Liver (tissue), 9 donors: Measurements from ENCODE around the gene SCYGR1. TPM values are rescaled to one million over a fixed set of nuclear protein-coding genes. Genes with fewer than 3 reads are reported as not detected.

Experiments
- DNase-seq: peaks from one replicate; pipeline ENCODE4 v3.0.0-alpha.2; 2017; ENCODE audit warnings: low spot score
- H3K27ac ChIP-seq, 2 donors: one replicate each; pipeline ENCODE4 v1.7.0; 2013; ENCODE audit warnings: inconsistent platforms in 2 of 2, low read length in 2 of 2, control low read depth in 1 of 2, low read depth in 1 of 2, mild to moderate bottlenecking in 1 of 2
- H3K27me3 ChIP-seq, 4 donors: one replicate each; pipeline versions ENCODE4 v1.6.1 to v1.7.0; 2013; ENCODE audit warnings: low read length in 3 of 4, inconsistent platforms in 1 of 4, mild to moderate bottlenecking in 1 of 4, moderate library complexity in 1 of 4; ENCODE audit not compliant: control insufficient read depth in 4 of 4, insufficient read depth in 4 of 4
- H3K36me3 ChIP-seq, 4 donors: one replicate each; pipeline versions ENCODE4 v1.6.1 to v1.7.0; 2013; ENCODE audit warnings: low read length in 3 of 4, mild to moderate bottlenecking in 3 of 4, low read depth in 1 of 4, moderate library complexity in 1 of 4; ENCODE audit not compliant: control insufficient read depth in 4 of 4, insufficient read depth in 3 of 4
- H3K4me1 ChIP-seq, 4 donors: one replicate each; pipeline versions ENCODE4 v1.6.1 to v1.7.0; 2013; ENCODE audit warnings: low read length in 3 of 4, mild to moderate bottlenecking in 3 of 4, moderate library complexity in 1 of 4; ENCODE audit not compliant: control insufficient read depth in 4 of 4, insufficient read depth in 4 of 4
- H3K4me3 ChIP-seq, 3 donors: one replicate each; pipeline versions ENCODE4 v1.6.1 to v1.7.0; 2013; ENCODE audit warnings: low read length in 3 of 3, control low read depth in 1 of 3, low read depth in 1 of 3, mild to moderate bottlenecking in 1 of 3
- H3K9ac ChIP-seq, 2 donors: one replicate each; pipeline ENCODE4 v1.7.0; 2013; ENCODE audit warnings: low read length in 2 of 2, mild to moderate bottlenecking in 2 of 2, moderate library complexity in 2 of 2, control low read depth in 1 of 2, low read depth in 1 of 2
- H3K9me3 ChIP-seq, 4 donors: one replicate each; pipeline versions ENCODE4 v1.6.1 to v1.7.0; 2013; ENCODE audit warnings: low read length in 3 of 4; ENCODE audit not compliant: control insufficient read depth in 4 of 4
- ATF3 ChIP-seq: IDR thresholded peaks from 2 replicates; pipeline ENCODE4 v1.6.1; 2016; ENCODE audit warnings: antibody characterized with exemption
- CTCF ChIP-seq: fragments of 150-350 bp; IDR thresholded peaks from 2 replicates; pipeline ENCODE4 v1.5.1; 2017; ENCODE audit warnings: improper control_type of control experiment, low read depth, low read length; ENCODE audit not compliant: missing input control
- EGR1 ChIP-seq, 2 donors: IDR thresholded peaks; 2 replicates each; pipeline ENCODE4 v1.6.1; 2016 to 2018; ENCODE audit warnings: antibody characterized with exemption in 2 of 2, low read depth in 2 of 2
- FOXA1 ChIP-seq: IDR thresholded peaks from 2 replicates; pipeline ENCODE4 v1.6.1; 2016; ENCODE audit warnings: antibody characterized with exemption
- FOXA2 ChIP-seq: IDR thresholded peaks from 2 replicates; pipeline ENCODE4 v1.6.1; 2016; ENCODE audit warnings: antibody characterized with exemption
- GABPA ChIP-seq, 2 donors: IDR thresholded peaks in 1 of 2; conservative IDR thresholded peaks in 1 of 2; 2 replicates each; pipeline ENCODE4 v1.6.1; 2016; ENCODE audit warnings: antibody characterized with exemption in 2 of 2, mild to moderate bottlenecking in 1 of 2, moderate library complexity in 1 of 2
- HNF4A ChIP-seq, 2 donors: conservative IDR thresholded peaks; 2 replicates each; pipeline ENCODE4 v1.6.1; 2016; ENCODE audit warnings: antibody characterized with exemption in 2 of 2, mild to moderate bottlenecking in 2 of 2
- HNF4G ChIP-seq: IDR thresholded peaks from 2 replicates; pipeline ENCODE4 v1.6.1; 2016; ENCODE audit warnings: antibody characterized with exemption
- JUND ChIP-seq, 2 donors: IDR thresholded peaks; 2 replicates each; pipeline ENCODE4 v1.6.1; 2016; ENCODE audit warnings: antibody characterized with exemption in 2 of 2
- MAX ChIP-seq: IDR thresholded peaks from 2 replicates; pipeline ENCODE4 v1.6.1; 2016; ENCODE audit warnings: antibody characterized with exemption
- NR2F2 ChIP-seq: IDR thresholded peaks from 2 replicates; pipeline ENCODE4 v1.6.1; 2016; ENCODE audit warnings: antibody characterized with exemption
- RAD21 ChIP-seq, 2 donors: IDR thresholded peaks; 2 replicates each; pipeline ENCODE4 v1.6.1; 2016; ENCODE audit warnings: antibody characterized with exemption in 2 of 2, mild to moderate bottlenecking in 2 of 2
- REST ChIP-seq: IDR thresholded peaks from 2 replicates; pipeline ENCODE4 v1.6.1; 2016; ENCODE audit warnings: antibody characterized with exemption, mild to moderate bottlenecking
- RXRA ChIP-seq, 2 donors: IDR thresholded peaks; 2 replicates each; pipeline ENCODE4 v1.6.1; 2017 to 2018; ENCODE audit warnings: antibody characterized with exemption in 2 of 2, mild to moderate bottlenecking in 1 of 2
- SP1 ChIP-seq: IDR thresholded peaks from 2 replicates; pipeline ENCODE4 v1.6.1; 2018; ENCODE audit warnings: antibody characterized with exemption, mild to moderate bottlenecking
- TAF1 ChIP-seq: conservative IDR thresholded peaks from 2 replicates; pipeline ENCODE4 v1.6.1; 2016; ENCODE audit warnings: antibody characterized with exemption, mild to moderate bottlenecking
- YY1 ChIP-seq: IDR thresholded peaks from 2 replicates; pipeline ENCODE4 v1.6.1; 2016; ENCODE audit warnings: antibody characterized with exemption, mild to moderate bottlenecking
- ZBTB33 ChIP-seq: IDR thresholded peaks from 2 replicates; pipeline ENCODE4 v1.6.1; 2016; ENCODE audit warnings: antibody characterized with exemption
- WGBS: extraction: QIAGEN DNeasy Blood & Tissue Kit; methylation state at CpG from one replicate; pipeline ENCODE4 v1.1.7; 2013; 5-methylcytosine and 5-hydroxymethylcytosine counted together
- polyA plus RNA-seq, 2 donors: library from polyadenylated mRNA; stranded (reverse) in 1 of 2; unstranded in 1 of 2; fragments of 200-250 nt in 1 of 2; fragments of >200 nt in 1 of 2; fragmentation: Nextera tagmentation in 1 of 2; extraction: Ambion mirVana in 1 of 2; gene quantifications; one replicate each; pipeline versions ENCODE4 v1.2.1 to v1.2.3, GENCODE V29; 2013 to 2015
- total RNA-seq, 2 donors: library from RNA; depleted of rRNA; stranded (reverse); fragments of >200 nt; gene quantifications; one replicate each; pipeline ENCODE4 v1.2.3, GENCODE V29; 2014
- donor health status: healthy.
- donor health status: healthy.
- donor health status: healthy.
- donor health status: healthy.
- donor health status: healthy.

SCYGR1 gene
- total and polyA plus RNA-seq, 4 donors: not detected

- no peak overlapping the region for H3K27ac ChIP-seq
- TF ChIP-seq TAF1 (no peak), HNF4A (conservative IDR thresholded peaks at IDR 0.05) (no peak), NR2F2 (no peak), HNF4G (no peak), YY1 (no peak), REST (no peak), ATF3 (no peak), MAX (no peak), GABPA (IDR thresholded peaks at IDR 0.05 in 1 of 2, conservative IDR thresholded peaks at IDR 0.05 in 1 of 2) (no peak), FOXA1 (no peak), RAD21 (IDR thresholded peaks at IDR 0.05) (no peak), FOXA2 (no peak), EGR1 (IDR thresholded peaks at IDR 0.05; ENCODE audit: low read depth in 2 of 2) (no peak), RXRA (IDR thresholded peaks at IDR 0.05) (no peak), CTCF (no peak), JUND (IDR thresholded peaks at IDR 0.05) (no peak), SP1 (no peak), ZBTB33 (no peak)
- H3K27me3 ChIP-seq: no peaks in the 10 kb centered on the region
- no peak for DNase-seq
- WGBS: 90% methylated on average over 8 of the region's 8 CpGs
- no peaks in the 10 kb centered on the region for H3K36me3 ChIP-seq
- no peak overlapping the region for H3K4me3 ChIP-seq
- no peak overlapping the region for H3K9ac ChIP-seq
- H3K9me3 ChIP-seq: peaks cover 0 to 9% (median 4%) of the 10 kb centered on the region in 4 donors
- H3K4me1 ChIP-seq: peaks cover 0 to 11% (median 3%) of the 10 kb centered on the region in 4 donors
Measured at GRCh38 chr2:227428731-227429285, 41.1 kb upstream of the SCYGR1 start.
